HG02973 (cell line): ENCODE measurements around the gene TNNC1.

Source experiments
- ATAC-seq: cut with Tn5 transposase; IDR thresholded peaks from one replicate; pipeline ENCODE4 v1.9.1; 2021; ENCODE audit warnings: moderate library complexity; ENCODE audit not compliant: unreplicated experiment

The TNNC1 gene

GRCh38 chr3:52453496-52454249, at the start of gene TNNC1:
TNNC1 (minus strand) TSS chr3:52454041; CDS start chr3:52454015, 26 bp downstream.
- no peak for ATAC-seq

GRCh38 chr3:52502808-52503350, 49.0 kb upstream of the TNNC1 start:
- ATAC-seq = no peak

DNA sequence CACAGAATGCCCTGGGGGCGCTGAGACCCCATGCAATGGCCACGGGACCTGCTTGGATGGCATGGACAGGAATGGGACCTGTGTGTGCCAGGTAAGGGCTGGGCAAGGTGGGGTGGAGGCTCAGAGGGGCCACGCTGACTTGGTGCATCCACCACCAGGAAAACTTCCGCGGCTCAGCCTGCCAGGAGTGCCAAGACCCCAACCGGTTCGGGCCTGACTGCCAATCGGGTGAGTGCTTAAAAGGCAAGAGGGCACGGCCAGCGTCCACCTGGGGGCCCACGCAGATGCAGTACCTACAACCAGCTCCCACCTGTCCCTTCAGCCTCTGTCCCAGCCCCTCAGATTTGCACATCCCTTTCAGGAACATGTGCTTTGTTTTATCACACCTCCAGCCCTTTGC, 48.2 kb upstream of the TNNC1 start:
- ATAC-seq = no peak

- no peak for ATAC-seq
Measured at GRCh38 chr3:52501046-52501445, 47.2 kb upstream of the TNNC1 start.

DNA sequence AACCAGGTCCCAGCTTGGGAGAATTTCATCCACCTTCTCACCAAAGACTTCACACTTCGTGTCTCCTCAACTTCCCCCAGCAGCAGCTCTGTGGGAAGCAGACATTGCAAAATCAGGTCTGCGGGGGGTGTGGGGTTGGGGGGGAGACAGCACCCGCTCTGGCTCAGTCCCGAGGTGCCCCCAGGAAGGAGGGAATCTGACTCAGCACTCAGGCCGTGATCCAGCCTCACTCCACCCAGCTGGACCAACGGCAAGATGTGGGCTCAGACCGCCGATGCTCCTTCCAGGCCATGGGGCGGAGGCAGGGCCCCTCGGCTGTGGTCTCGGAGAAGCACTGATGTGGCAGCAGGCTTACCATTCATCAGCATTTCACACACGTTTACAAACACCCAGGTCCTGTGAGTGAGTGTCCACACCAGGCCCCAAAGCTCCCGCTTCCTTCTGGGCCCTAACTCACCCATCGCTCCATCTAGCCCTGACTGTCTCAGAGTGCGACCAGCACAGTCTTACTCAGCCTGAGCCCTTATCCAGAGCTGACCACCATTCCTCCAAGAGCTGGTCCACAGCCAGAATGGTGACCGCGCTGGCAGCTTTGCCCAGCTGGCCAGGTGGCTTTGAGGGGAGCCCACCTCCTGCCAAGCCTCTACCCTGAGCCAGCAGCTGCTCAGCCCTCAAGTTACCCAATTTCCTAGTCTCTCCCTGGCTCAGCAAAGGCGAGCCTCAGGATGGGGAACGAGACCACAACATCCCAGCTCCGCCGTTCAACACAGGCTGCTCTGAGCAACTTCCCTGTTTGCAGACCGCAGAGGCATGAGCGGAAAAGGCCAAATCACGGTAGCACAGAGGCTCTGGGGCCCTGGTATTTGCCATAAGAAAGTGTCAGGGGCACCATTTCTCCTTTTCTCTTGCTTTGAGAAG, 44.6 kb upstream of the TNNC1 start:
- no peak for ATAC-seq

DNA sequence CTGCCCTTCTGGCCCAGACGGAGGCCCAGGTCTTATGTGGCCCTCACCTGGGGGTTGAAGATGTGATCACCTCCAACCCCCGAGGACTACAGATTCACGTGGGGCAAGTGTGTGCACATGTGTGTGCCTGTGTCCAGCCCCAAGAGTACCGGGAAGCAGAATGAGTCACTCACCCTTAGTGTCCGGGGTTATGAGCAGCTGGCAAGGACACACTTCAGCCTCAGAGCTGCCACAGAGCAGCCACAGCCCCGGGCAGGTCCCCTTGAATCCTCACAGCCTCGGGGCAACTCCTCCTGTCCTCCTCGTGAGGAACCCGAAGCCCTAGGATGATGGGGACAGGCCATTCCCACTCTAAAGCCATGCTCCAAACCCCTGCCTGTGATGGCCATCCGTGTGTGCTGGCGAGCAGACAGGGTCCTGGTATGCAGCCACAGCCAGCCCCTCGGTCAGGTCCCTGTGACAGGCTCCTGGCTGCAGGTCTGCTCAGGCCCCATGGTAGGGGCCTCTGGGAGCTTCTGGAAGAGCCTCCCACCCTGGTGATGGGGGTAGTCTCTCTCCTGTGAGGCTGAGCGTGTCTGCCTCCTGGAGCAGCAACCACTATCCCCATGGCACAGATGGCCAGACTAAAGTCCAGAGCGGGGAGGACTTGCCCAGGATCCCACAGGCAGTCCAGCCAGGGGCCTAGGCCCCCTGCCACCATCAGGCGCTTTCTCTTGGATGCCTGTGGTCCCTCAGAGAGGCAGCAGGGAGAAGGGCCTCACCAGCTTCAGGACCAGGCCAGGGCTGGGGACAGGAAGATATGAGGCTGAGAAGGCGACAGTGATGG, 42.1 kb upstream of the TNNC1 start:
- ATAC-seq = no peak

DNA sequence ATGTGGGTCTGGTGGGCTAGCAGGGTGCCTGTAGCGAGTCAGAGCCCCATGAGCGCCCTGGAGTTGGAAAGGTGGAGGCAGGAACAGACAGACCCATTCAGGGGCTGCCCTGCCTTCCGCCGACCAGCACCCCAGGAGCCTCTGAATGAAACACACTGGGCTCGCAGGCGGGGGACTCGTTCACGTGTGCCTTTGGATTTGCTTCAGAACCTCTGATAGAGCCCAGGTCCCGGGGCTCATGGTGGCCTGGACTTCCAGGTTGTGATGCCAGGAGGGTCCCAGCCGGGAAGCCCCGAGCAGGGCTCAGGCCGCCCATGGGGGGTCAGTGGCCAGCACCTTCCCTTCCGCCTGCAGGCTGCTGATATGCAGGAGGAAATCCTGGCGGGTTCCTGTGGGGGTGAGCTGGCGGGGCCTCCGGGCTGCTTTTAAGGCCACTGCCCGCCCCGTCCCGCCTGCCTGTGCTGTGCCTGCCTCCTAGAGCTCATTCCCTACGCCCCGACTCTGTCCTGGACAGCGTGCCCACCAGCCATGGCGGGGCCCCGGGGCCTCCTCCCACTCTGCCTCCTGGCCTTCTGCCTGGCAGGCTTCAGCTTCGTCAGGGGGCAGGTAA, 41.1 kb upstream of the TNNC1 start, which contains the start of gene STAB1:
Gene STAB1, plus strand, starts transcription at position 453 of the 610 bp plus-strand sequence. Its CDS starts 76 bp downstream, at position 529.
- no peak for ATAC-seq

DNA sequence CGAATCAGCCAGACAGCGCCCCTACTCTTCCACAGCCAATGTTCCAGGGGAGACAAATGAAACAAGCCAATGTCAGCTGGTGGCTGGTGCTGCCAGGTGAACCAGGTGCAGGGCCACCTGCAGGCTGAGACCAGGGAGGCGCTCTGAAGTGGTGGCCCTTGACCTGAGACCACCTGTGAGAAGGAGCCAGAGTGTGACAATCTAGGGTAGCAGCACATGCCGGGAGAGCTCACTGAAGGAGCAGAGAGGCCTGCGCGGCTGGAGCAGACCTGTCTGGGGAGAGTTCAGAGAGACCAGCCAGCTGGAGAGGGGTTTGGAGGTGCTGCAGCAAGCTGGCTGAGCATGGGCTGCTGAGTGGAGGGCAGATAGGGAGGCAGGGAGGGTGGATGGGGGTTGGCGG, 40.6 kb upstream of the TNNC1 start:
- ATAC-seq = no peak

GRCh38 chr3:52493232-52494017, 39.6 kb upstream of the TNNC1 start:
- ATAC-seq = no peak

GRCh38 chr3:52492059-52492458, 38.2 kb upstream of the TNNC1 start:
- no peak for ATAC-seq

DNA sequence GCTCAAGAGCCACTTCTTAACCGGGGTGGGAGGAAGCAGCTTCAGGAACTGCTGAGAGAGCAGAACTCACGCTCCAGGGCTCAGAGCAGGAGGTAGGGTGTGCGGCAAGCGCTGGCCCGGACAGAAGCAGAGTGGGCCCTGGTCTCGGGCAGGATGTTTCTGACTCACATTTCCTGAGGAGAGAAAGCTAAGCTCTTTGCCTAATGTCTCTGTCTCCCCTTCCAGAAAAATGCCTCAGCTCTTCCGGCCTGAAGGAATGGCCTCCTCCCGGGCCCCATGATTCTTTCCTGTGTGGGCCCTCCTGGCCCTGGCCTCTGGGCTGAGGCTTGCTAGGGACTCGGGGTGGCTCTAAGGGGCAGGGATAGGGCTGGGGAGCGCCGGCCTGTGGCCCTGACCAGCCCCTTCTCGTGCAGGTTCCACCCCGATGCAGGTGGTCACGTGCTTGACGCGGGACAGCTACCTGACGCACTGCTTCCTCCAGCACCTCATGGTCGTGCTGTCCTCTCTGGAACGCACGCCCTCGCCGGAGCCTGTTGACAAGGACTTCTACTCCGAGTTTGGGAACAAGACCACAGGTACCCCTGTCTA, 37.2 kb upstream of the TNNC1 start:
- no peak for ATAC-seq

DNA sequence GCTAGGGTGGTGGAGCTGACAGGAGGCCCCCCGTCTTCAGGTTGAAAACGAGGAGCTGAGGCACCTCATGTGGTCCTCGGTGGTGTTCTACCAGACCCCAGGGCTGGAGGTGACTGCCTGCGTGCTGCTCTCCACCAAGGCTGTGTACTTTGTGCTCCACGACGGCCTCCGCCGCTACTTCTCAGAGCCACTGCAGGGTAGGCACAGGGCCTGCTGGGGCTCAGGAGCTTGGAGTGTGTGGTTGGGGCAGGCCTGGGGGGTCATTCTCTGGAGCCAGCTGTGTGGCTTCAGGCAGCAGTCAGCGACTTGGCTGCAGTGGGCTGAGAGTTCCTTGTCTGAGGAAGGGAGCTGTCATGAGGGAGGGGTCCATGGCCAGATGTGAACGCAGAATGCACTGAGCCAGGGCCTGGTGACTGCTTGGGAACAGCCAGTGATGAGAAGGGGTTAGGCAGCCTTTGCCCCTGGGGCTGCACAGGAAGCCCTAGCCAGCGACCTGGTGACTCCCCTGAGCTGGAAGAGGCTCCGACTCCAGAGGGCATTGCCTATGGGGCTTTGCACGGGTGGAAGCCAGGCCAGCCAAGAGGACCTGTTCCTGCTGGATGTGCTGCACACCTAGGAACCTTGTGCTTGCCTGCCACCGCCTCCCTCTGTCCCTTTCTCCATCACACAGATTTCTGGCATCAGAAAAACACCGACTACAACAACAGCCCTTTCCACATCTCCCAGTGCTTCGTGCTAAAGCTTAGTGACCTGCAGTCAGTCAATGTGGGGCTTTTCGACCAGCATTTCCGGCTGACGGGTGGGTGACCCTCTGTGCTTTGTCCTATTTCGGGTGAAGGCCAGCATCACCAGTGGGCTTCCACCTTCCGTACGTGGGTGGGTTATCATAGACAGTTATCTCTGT, 36.4 kb upstream of the TNNC1 start:
- no peak for ATAC-seq

GRCh38 chr3:52489453-52489852, 35.6 kb upstream of the TNNC1 start:
- no peak for ATAC-seq

DNA sequence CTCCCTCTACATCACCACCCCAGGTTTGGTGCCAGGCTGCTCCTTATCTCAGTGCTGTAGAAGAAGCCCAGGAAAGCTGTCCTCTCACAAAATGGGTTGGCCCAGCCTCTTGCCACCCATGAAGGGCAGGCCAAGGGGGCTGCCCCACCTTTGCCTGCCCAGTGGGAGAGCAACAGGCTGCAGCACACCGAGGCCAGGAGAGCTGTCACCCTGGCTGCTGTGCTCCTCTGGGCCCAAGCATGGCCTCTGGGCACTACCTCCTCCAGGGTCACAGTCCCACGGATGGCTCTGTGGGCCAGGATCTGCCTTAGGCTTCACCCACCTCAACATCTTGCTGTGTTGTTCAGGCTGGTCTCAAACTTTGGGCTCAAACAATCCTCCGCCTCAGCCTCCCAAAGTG, 34.9 kb upstream of the TNNC1 start:
- no peak for ATAC-seq

GRCh38 chr3:52487788-52488691, 34.2 kb upstream of the TNNC1 start:
- no peak for ATAC-seq

DNA sequence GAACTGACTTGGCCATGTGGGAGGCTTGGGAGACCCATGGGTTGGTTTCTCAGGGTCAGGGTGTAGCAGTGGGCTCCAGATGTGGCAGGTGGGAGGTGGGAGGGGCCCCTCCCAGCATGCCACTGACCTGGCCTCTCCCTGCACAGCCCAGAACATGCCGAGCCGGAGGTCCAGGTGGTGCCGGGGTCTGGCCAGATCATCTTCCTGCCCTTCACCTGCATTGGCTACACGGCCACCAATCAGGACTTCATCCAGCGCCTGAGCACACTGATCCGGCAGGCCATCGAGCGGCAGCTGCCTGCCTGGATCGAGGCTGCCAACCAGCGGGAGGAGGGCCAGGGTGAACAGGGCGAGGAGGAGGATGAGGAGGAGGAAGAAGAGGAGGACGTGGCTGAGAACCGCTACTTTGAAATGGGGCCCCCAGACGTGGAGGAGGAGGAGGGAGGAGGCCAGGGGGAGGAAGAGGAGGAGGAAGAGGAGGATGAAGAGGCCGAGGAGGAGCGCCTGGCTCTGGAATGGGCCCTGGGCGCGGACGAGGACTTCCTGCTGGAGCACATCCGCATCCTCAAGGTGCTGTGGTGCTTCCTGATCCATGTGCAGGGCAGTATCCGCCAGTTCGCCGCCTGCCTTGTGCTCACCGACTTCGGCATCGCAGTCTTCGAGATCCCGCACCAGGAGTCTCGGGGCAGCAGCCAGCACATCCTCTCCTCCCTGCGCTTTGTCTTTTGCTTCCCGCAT, 33.4 kb upstream of the TNNC1 start:
- ATAC-seq = no peak
